ENCODE measurements around the gene CDH4. TPM values are rescaled to one million over a fixed set of nuclear protein-coding genes. Genes with fewer than 3 reads are reported as not detected.

Gene CDH4
- total and polyA plus RNA-seq, 2 of the 8 experiments (the other 6 are each of a cell fraction or from before 2014, with no cell fraction given), result 4.3 to 7.9 TPM

GRCh38 chr20:61670274-61670673 lies 418.2 kb downstream of the CDH4 start:
- peaks cover 0 to 13% of the 10 kb centered on the region in 2 experiments for H4K20me1 ChIP-seq (replicated peaks in 1 of 2; ENCODE audit: control insufficient read depth in 1 of 2, insufficient read depth in 2 of 2, low read length in 2 of 2)
- H3K23me2 ChIP-seq (ENCODE audit: low read depth, low read length), result peaks cover 9% of the 10 kb centered on the region; the same call in 1 of the 2 replicates
- no peak overlapping the region for H2BK15ac ChIP-seq (ENCODE audit: low read length)
- H3K36me3 ChIP-seq (ENCODE audit: control insufficient read depth in 2 of 4, insufficient read depth in 4 of 4, low read length in 3 of 4), result no peaks in the 10 kb centered on the region
- ChIA-PET POLR2A (ENCODE audit: partially characterized antibody) (interaction anchor here (1.1 kb wide), 1 partner anchor 11 kb away, joined by 3 read pairs; no protein-coding TSS in a partner anchor), CTCF (ENCODE audit: partially characterized antibody) (interaction anchor here (1.0 to 1.6 kb wide), 3 partner anchors 8 to 10 kb away, joined by 3 to 4 read pairs (median 4); no protein-coding TSS in a partner anchor)
- 74% methylated on average over 3 of the region's 3 CpGs; no CpG with 5 or more reads in 1 of the 2 experiments for WGBS, 2 experiments (ENCODE audit: extremely low coverage in 1 of 2, insufficient coverage in 1 of 2, insufficient read length in 1 of 2, insufficient replicate concordance in 2 of 2, low coverage in 1 of 2, low lambda C conversion rate in 2 of 2, missing lambda C conversion rate in 1 of 2)
- no peak overlapping the region for H3K4me2 ChIP-seq (ENCODE audit: insufficient read depth in 1 of 2, low read depth in 2 of 2, low read length in 2 of 2)
- H2AK5ac ChIP-seq (ENCODE audit: low read depth, low read length), result no peak overlapping the region
- H2BK5ac ChIP-seq (ENCODE audit: low read depth, low read length), result no peak overlapping the region
- H3K9me3 ChIP-seq (ENCODE audit: insufficient read depth in 2 of 2, low read depth in 1 of 2, low read length in 1 of 2), result no peaks in the 10 kb centered on the region
- H2BK120ac ChIP-seq (replicated peaks; ENCODE audit: low read depth, low read length), result no peak overlapping the region
- no peak overlapping the region for H2BK20ac ChIP-seq (ENCODE audit: low read length)
- H3K27ac ChIP-seq (ENCODE audit: low read depth, low read length), result no peak overlapping the region
- H3K4me1 ChIP-seq (replicated peaks in 1 of 4; ENCODE audit: control insufficient read depth in 3 of 4, insufficient read depth in 4 of 4, low read length in 3 of 4), result no peaks in the 10 kb centered on the region
- H3K4me3 ChIP-seq (ENCODE audit: extremely low read depth in 1 of 4, insufficient read depth in 2 of 4, low read depth in 3 of 4, low read length in 4 of 4), result no peak overlapping the region
- H3K18ac ChIP-seq (ENCODE audit: extremely low read depth, low read length), result no peak overlapping the region
- no peak overlapping the region for H2AFZ ChIP-seq (ENCODE audit: low read length)
- H3K14ac ChIP-seq (ENCODE audit: insufficient read length), result no peak overlapping the region
- peaks cover 0 to 11% (median 1%) of the 10 kb centered on the region in 4 experiments; a peak in 3 of 7 replicates for H3K27me3 ChIP-seq (replicated peaks in 1 of 4; ENCODE audit: control insufficient read depth in 3 of 4, extremely low read depth in 1 of 4, insufficient read depth in 3 of 4, low read length in 3 of 4)
- no peak overlapping the region for H3K56ac ChIP-seq (replicated peaks; ENCODE audit: insufficient read length, low read depth, low read length)
- H3K4ac ChIP-seq (replicated peaks; ENCODE audit: insufficient read length, low read depth, low read length), result no peak overlapping the region
- FAIRE-seq (no peak), DNase-seq (ENCODE audit: low read depth in 1 of 2, low spot score in 2 of 2) (no peak)
- H3K79me2 ChIP-seq (ENCODE audit: control insufficient read depth in 1 of 2, insufficient read depth in 2 of 2, low read length in 2 of 2), result no peaks in the 10 kb centered on the region
- no peak overlapping the region for H4K91ac ChIP-seq (replicated peaks; ENCODE audit: insufficient read length, low read length)
- no peak overlapping the region for H3K23ac ChIP-seq (ENCODE audit: insufficient read length)
- no peak overlapping the region for H2BK12ac ChIP-seq (ENCODE audit: low read depth, low read length)
- no peaks in the 10 kb centered on the region for H3K79me1 ChIP-seq (ENCODE audit: low read depth, low read length)
- TF ChIP-seq CEBPB (IDR thresholded peaks at IDR 0.05; ENCODE audit: low read depth, low read length) (no peak), CHD1 (IDR thresholded peaks at IDR 0.05; ENCODE audit: low read depth, low read length) (no peak), FOSL1 (IDR thresholded peaks at IDR 0.05; ENCODE audit: insufficient read depth, low read depth, low read length) (no peak), CTBP2 (IDR thresholded peaks at IDR 0.05; ENCODE audit: borderline replicate concordance, insufficient read depth, insufficient read length, low read length) (no peak), SIRT6 (IDR thresholded peaks at IDR 0.05; ENCODE audit: low read length) (no peak), SP2 (IDR thresholded peaks at IDR 0.05; ENCODE audit: low read length) (no peak), BCL11A (IDR thresholded peaks at IDR 0.05; ENCODE audit: low read depth in 2 of 2, low read length in 2 of 2) (no peak), PHF8 (conservative IDR thresholded peaks at IDR 0.05; ENCODE audit: low read depth, low read length) (no peak)
- no peak overlapping the region for H3K9ac ChIP-seq (replicated peaks in 1 of 4; ENCODE audit: extremely low read depth in 1 of 4, low read depth in 3 of 4, low read length in 3 of 4)
- no peak overlapping the region for H4K5ac ChIP-seq (ENCODE audit: insufficient read length, low read depth, low read length)
- H4K8ac ChIP-seq (ENCODE audit: extremely low read depth, insufficient read depth, low read length), result no peak overlapping the region

Data from H1 (cell line).